A549 (cell line): Measurements from ENCODE around the gene NRXN3. TPM values are rescaled to one million over a fixed set of nuclear protein-coding genes. Genes with fewer than 3 reads are reported as not detected.
A peak's percentile ranks its signal among the peaks of the same experiment; 100 is the strongest.
"Not testable (repeated sequence)": the region's sequence is repeated elsewhere in the genome, so short reads cannot be mapped to it uniquely, and the experiment has no call there.

Experiments
- ATAC-seq, 2 experiments: fragments of 200-7000 bp in 1 of 2; fragments of >200 bp in 1 of 2; cut with Nextera tagmentation in 1 of 2; cut with Tn5 transposase in 1 of 2; 3 replicates each; pipeline versions ENCODE4 v1.8.0 to v1.9.1; 2018 to 2020; ENCODE audit warnings: mild to moderate bottlenecking in 1 of 2, moderate library complexity in 1 of 2
- CTCF ChIA-PET: fragments of 300-600 bp; sonication (Branson Sonifier 250); formaldehyde crosslinking; extraction: SDS; loops from one replicate; lab custom pipeline; 2021; ENCODE audit warnings: antibody characterized with exemption, inconsistent platforms; lab: Yijun Ruan, JAX
- POLR2A ChIA-PET: fragments of 350-600 bp; formaldehyde crosslinking; extraction: SDS; loops from one replicate; lab custom pipeline; 2021; ENCODE audit warnings: antibody characterized with exemption, inconsistent platforms; lab: Yijun Ruan, JAX
- DNase-seq, 2 experiments: peaks; one replicate each; pipeline versions ENCODE4 v3.0.0 to v3.0.0-alpha.2; 2011 to 2016; ENCODE audit warnings: low read depth in 1 of 2, low spot score in 1 of 2
- FAIRE-seq: peaks from 2 replicates; lab custom pipeline; 2011; peaks lifted over from hg19 to GRCh38; lab: Jason Lieb, UNC
- H3K27ac ChIP-seq, 2 experiments: fragments of >200 bp; sonication (Bioruptor Twin); formaldehyde crosslinking; 3 replicates each; pipeline ENCODE4 v1.5.1; 2016 to 2017
- H3K4me1 ChIP-seq: fragments of >200 bp; sonication (Bioruptor Twin); formaldehyde crosslinking; 3 replicates; pipeline ENCODE4 v1.6.1; 2016
- H3K4me2 ChIP-seq: fragments of >200 bp; sonication (Bioruptor Twin); formaldehyde crosslinking; 3 replicates; pipeline ENCODE4 v1.6.1; 2016
- H3K4me3 ChIP-seq: fragments of >200 bp; sonication (Bioruptor Twin); formaldehyde crosslinking; 3 replicates; pipeline ENCODE4 v1.5.1; 2016
- H3K9me3 ChIP-seq: fragments of >200 bp; sonication (Bioruptor Twin); formaldehyde crosslinking; 3 replicates; pipeline ENCODE4 v1.6.1; 2016
- BHLHE40 ChIP-seq: IDR thresholded peaks from 2 replicates; pipeline ENCODE4 v1.6.1; 2012; ENCODE audit warnings: low read depth, low read length, inconsistent platforms
- CBX8 ChIP-seq: fragments of 200-600 bp; sonication (generic); IDR thresholded peaks from 2 replicates; pipeline ENCODE4 v1.6.1; 2016
- CEBPB ChIP-seq, 2 experiments: fragments of >200 bp in 1 of 2; sonication (Bioruptor Twin) in 1 of 2; formaldehyde crosslinking in 1 of 2; IDR thresholded peaks; 2 replicates each; pipeline ENCODE4 v1.6.1; 2012 to 2016
- CHD4 ChIP-seq: fragments of 200-600 bp; sonication (generic); IDR thresholded peaks from 2 replicates; pipeline ENCODE4 v1.6.1; 2016; ENCODE audit warnings: antibody characterized with exemption, mild to moderate bottlenecking, borderline replicate concordance
- EHF ChIP-seq: fragments of 250-450 bp; sonication (Bioruptor Pico); IDR thresholded peaks from 2 replicates; pipeline ENCODE4 v1.5.0; 2020; ENCODE audit warnings: mild to moderate bottlenecking
- EHMT2 ChIP-seq: fragments of 200-600 bp; sonication (generic); IDR thresholded peaks from 2 replicates; pipeline ENCODE4 v1.6.1; 2016; ENCODE audit warnings: antibody characterized with exemption, low read depth, mild to moderate bottlenecking, moderate library complexity
- FOSB ChIP-seq: fragments of 250-450 bp; sonication (Bioruptor Pico); IDR thresholded peaks from 2 replicates; pipeline ENCODE4 v1.5.0; 2020; ENCODE audit warnings: mild to moderate bottlenecking, moderate library complexity
- FOSL2 ChIP-seq, 2 experiments: fragments of 450-650 bp in 1 of 2; fragments of >200 bp in 1 of 2; sonication (Bioruptor Twin) in 1 of 2; formaldehyde crosslinking; IDR thresholded peaks; 2 replicates each; pipeline versions ENCODE4 v1.5.0 to v1.6.1; 2016 to 2020; ENCODE audit warnings: mild to moderate bottlenecking in 1 of 2, moderate library complexity in 1 of 2
- GATA3 ChIP-seq: IDR thresholded peaks from 2 replicates; pipeline ENCODE4 v1.6.1; 2012; ENCODE audit warnings: borderline replicate concordance
- HEYL ChIP-seq: fragments of 250-450 bp; sonication (Bioruptor Pico); IDR thresholded peaks from 2 replicates; pipeline ENCODE4 v1.8.0; 2021; ENCODE audit warnings: mild to moderate bottlenecking, moderate library complexity
- JUN ChIP-seq, 2 experiments: fragments of >200 bp; sonication (Bioruptor Twin); formaldehyde crosslinking; IDR thresholded peaks; 2 replicates in 1 of 2; 3 replicates in 1 of 2; pipeline ENCODE4 v1.6.1; 2016 to 2017
- JUNB ChIP-seq: fragments of >200 bp; sonication (Bioruptor Twin); formaldehyde crosslinking; IDR thresholded peaks from 2 replicates; pipeline ENCODE4 v1.6.1; 2016
- KDM1A ChIP-seq: fragments of 200-600 bp; sonication (generic); IDR thresholded peaks from 2 replicates; pipeline ENCODE4 v1.6.1; 2016; ENCODE audit warnings: low read depth, mild to moderate bottlenecking
- KDM5A ChIP-seq: fragments of 200-600 bp; sonication (generic); IDR thresholded peaks from 2 replicates; pipeline ENCODE4 v1.6.1; 2016; ENCODE audit warnings: antibody characterized with exemption, mild to moderate bottlenecking
- MAZ ChIP-seq: fragments of 150-350 bp; IDR thresholded peaks from 2 replicates; pipeline ENCODE4 v1.6.1; 2014; ENCODE audit warnings: antibody characterized with exemption, low read depth, low read length, borderline replicate concordance
- NFE2L2 ChIP-seq: fragments of 150-350 bp; conservative IDR thresholded peaks from 2 replicates; pipeline ENCODE4 v1.6.1; 2014; ENCODE audit warnings: low read length
- NR3C1 ChIP-seq: fragments of >200 bp; sonication (Bioruptor Twin); formaldehyde crosslinking; IDR thresholded peaks from 3 replicates; pipeline ENCODE4 v1.6.1; 2017
- POLR2AphosphoS2 ChIP-seq: conservative IDR thresholded peaks from 2 replicates; pipeline ENCODE4 v1.6.1; 2012; ENCODE audit warnings: low read length, improper control_type of control experiment, inconsistent platforms
- RAD21 ChIP-seq, 2 experiments: fragments of >200 bp in 1 of 2; sonication (Bioruptor Twin) in 1 of 2; formaldehyde crosslinking in 1 of 2; IDR thresholded peaks in 1 of 2; conservative IDR thresholded peaks in 1 of 2; 2 replicates in 1 of 2; 3 replicates in 1 of 2; pipeline ENCODE4 v1.6.1; 2012 to 2018; ENCODE audit warnings: inconsistent platforms in 1 of 2
- RARB ChIP-seq: fragments of 250-450 bp; sonication (Bioruptor Pico); IDR thresholded peaks from 2 replicates; pipeline ENCODE4 v1.8.0; 2021; ENCODE audit warnings: mild to moderate bottlenecking, moderate library complexity
- RNF2 ChIP-seq: fragments of 200-600 bp; sonication (generic); IDR thresholded peaks from 2 replicates; pipeline ENCODE4 v1.6.1; 2016; ENCODE audit warnings: low read depth, mild to moderate bottlenecking, antibody characterized with exemption, moderate library complexity, borderline replicate concordance
- SMC3 ChIP-seq: fragments of >200 bp; sonication (Bioruptor Twin); formaldehyde crosslinking; IDR thresholded peaks from 3 replicates; pipeline ENCODE4 v1.6.1; 2018; ENCODE audit warnings: inconsistent platforms
- TP53 ChIP-seq: fragments of 250-450 bp; sonication (Bioruptor Pico); IDR thresholded peaks from 2 replicates; pipeline ENCODE4 v1.5.0; 2021; ENCODE audit warnings: mild to moderate bottlenecking, moderate library complexity
- ZC3H11A ChIP-seq: fragments of 450-650 bp; IDR thresholded peaks from 2 replicates; pipeline ENCODE4 v1.6.1; 2014; ENCODE audit warnings: antibody characterized with exemption, mild to moderate bottlenecking
- ZSCAN20 ChIP-seq: fragments of 250-450 bp; sonication (Bioruptor Pico); IDR thresholded peaks from 2 replicates; pipeline ENCODE4 v1.8.0; 2022; ENCODE audit warnings: mild to moderate bottlenecking, moderate library complexity
- WGBS: methylation state at CpG from one replicate; pipeline ENCODE4 v1.1.6; 2017; ENCODE audit errors: missing lambda C conversion rate; 5-methylcytosine and 5-hydroxymethylcytosine counted together
- polyA plus RNA-seq, 4 experiments: library from polyadenylated mRNA; depleted of rRNA in 3 of 4; stranded (reverse); fragments of >200 nt; fragmentation: RNase III in 1 of 4; extraction: RNeasy Plus Mini Kit Qiagen cat#74134 plus additional on column Dnase treatment in 1 of 4; gene quantifications; 2 replicates in 3 of 4; 3 replicates in 1 of 4; pipeline ENCODE4 v1.2.3, GENCODE V29; 2011 to 2017
- TF ChIP-seq, protein P1 (sequence below): IDR thresholded peaks from 2 replicates; pipeline ENCODE4 v1.6.1; 2012
- TF ChIP-seq, protein P2 (sequence below): IDR thresholded peaks from 2 replicates; pipeline ENCODE4 v1.6.1; 2012; ENCODE audit warnings: low read depth, borderline replicate concordance
- TF ChIP-seq, protein P3 (sequence below): IDR thresholded peaks from 2 replicates; pipeline ENCODE4 v1.6.1; 2012
- TF ChIP-seq, protein P4 (sequence below): fragments of 250-450 bp; sonication (Bioruptor Pico); IDR thresholded peaks from 2 replicates; pipeline ENCODE4 v1.5.0; 2020; ENCODE audit warnings: low read depth, mild to moderate bottlenecking, moderate library complexity

The NRXN3 gene
- polyA plus RNA-seq, 2 of the 4 experiments (the other 2 are of a cell fraction) = 0.62 to 2.3 TPM

DNA sequence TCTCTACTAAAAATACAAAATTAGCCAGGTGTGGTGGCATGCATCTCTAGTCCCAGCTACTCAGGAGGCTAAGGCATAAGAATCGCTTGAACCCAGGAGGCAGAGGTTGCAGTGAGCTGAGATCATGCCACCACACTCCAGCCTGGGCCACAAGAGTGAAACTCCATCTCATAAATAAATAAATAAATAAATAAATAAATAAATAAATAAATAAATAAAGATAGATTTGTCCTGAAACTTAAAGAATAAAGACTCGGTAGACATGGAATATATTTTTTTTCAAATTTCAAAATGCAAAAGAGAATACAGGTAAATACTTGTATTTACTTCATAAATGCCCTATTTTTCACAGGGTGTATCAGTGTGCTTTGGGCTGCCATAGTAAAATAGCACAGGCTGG, 317.4 kb downstream of the NRXN3 start:
- 0% methylated on average over 2 of the region's 2 CpGs for WGBS

DNA sequence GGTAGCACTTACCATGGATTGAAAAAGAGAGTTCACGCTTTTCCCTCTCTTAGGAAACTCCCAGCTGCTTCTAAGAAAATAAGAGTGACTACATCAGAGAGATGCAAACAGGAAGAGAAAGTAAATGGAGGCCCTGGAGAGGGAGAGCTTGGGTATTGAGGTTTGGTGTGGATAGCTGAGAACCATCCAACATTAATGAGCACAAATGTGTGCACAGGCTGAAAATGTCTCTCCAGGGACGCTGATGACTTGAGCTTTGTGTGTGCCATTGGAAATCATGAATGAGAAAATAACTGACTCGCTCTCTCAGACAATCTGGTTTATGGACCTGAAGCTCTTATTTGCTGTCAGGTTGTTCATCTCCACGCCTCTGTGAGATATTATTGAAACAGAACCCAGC, 318.8 kb downstream of the NRXN3 start:
- 2% methylated on average over 4 of the region's 4 CpGs for WGBS
- Histone ChIP-seq H3K4me2 (no peak overlapping the region), H3K9me3 (no peaks in the 10 kb centered on the region), H3K4me3 (no peak overlapping the region), H3K4me1 (no peaks in the 10 kb centered on the region), H3K27ac (no peak overlapping the region)
- TF ChIP-seq TP53 = no peak
- TF ChIP-seq CBX8 = no peak
- TF ChIP-seq, protein P1, sequence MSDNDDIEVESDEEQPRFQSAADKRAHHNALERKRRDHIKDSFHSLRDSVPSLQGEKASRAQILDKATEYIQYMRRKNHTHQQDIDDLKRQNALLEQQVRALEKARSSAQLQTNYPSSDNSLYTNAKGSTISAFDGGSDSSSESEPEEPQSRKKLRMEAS = no peak
- no peak for TF ChIP-seq ZC3H11A
- TF ChIP-seq NR3C1 = no peak
- TF ChIP-seq RNF2 = no peak
- no peak for TF ChIP-seq MAZ
- TF ChIP-seq KDM1A = no peak
- TF ChIP-seq CHD4 = no peak
- TF ChIP-seq SMC3 = no peak
- no peak for TF ChIP-seq FOSL2 (IDR thresholded peaks at IDR 0.05)
- no peak for TF ChIP-seq FOSL2 (CRISPR knock-in tag; IDR thresholded peaks at IDR 0.05)
- TF ChIP-seq FOSB (CRISPR knock-in tag) = no peak
- TF ChIP-seq, protein P2, sequence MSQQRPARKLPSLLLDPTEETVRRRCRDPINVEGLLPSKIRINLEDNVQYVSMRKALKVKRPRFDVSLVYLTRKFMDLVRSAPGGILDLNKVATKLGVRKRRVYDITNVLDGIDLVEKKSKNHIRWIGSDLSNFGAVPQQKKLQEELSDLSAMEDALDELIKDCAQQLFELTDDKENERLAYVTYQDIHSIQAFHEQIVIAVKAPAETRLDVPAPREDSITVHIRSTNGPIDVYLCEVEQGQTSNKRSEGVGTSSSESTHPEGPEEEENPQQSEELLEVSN = no peak
- TF ChIP-seq RAD21 (conservative IDR thresholded peaks at IDR 0.05 in 1 of 2, IDR thresholded peaks at IDR 0.05 in 1 of 2) = no peak
- CTCF ChIA-PET = interaction anchor here (0.6 kb wide), 1 partner anchor 112 kb away, joined by 3 read pairs; no protein-coding TSS in a partner anchor
- ATAC-seq = no peak
- POLR2A ChIA-PET = no interaction called here
- no peak for DNase-seq
- no peak for FAIRE-seq

More for the DNA sequence above, 317.4 kb downstream of the NRXN3 start:
- H3K9me3 ChIP-seq, DNase-seq, H3K27ac ChIP-seq, H3K4me2 ChIP-seq, H3K4me1 ChIP-seq, FAIRE-seq, CTCF ChIA-PET, POLR2A ChIA-PET, H3K4me3 ChIP-seq, ATAC-seq: not testable (repeated sequence)
- TF ChIP-seq ZC3H11A = peak; percentile 68

DNA sequence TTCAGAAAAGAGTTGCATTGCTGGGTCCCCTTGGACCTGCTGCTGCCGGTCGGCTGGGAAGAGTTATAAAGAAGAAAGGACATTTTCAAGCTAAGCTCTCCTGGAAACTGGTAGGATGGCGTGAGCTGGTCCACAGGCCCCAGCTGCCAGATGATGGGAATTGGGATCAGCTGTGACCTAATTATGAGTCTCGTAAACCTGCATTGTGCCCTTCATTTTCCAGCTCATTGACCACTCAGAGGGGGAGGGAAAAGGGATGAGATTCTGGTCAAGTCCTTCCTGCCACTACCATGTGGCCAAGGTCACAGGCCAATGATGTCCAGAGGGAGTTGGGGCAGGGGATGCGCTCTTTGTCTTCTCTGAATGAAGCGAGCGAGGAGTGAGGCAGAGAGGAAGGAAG, 320.9 kb downstream of the NRXN3 start:
- no peaks in the 10 kb centered on the region for H3K9me3 ChIP-seq
- ATAC-seq (no peak), DNase-seq (no peak), FAIRE-seq (no peak)
- WGBS = 7% methylated on average over 7 of the region's 7 CpGs
- H3K4me1 ChIP-seq = no peaks in the 10 kb centered on the region
- H3K4me3 ChIP-seq = no peak overlapping the region
- H3K27ac ChIP-seq = no peak overlapping the region
- TF ChIP-seq RARB (CRISPR knock-in tag) (no peak), ZC3H11A (no peak), KDM5A (no peak)
- TF ChIP-seq, protein P3, sequence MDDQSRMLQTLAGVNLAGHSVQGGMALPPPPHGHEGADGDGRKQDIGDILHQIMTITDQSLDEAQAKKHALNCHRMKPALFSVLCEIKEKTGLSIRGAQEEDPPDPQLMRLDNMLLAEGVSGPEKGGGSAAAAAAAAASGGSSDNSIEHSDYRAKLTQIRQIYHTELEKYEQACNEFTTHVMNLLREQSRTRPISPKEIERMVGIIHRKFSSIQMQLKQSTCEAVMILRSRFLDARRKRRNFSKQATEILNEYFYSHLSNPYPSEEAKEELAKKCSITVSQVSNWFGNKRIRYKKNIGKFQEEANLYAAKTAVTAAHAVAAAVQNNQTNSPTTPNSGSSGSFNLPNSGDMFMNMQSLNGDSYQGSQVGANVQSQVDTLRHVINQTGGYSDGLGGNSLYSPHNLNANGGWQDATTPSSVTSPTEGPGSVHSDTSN = no peak
- no peak overlapping the region for H3K4me2 ChIP-seq
- ChIA-PET CTCF (no interaction called here), POLR2A (no interaction called here)

DNA sequence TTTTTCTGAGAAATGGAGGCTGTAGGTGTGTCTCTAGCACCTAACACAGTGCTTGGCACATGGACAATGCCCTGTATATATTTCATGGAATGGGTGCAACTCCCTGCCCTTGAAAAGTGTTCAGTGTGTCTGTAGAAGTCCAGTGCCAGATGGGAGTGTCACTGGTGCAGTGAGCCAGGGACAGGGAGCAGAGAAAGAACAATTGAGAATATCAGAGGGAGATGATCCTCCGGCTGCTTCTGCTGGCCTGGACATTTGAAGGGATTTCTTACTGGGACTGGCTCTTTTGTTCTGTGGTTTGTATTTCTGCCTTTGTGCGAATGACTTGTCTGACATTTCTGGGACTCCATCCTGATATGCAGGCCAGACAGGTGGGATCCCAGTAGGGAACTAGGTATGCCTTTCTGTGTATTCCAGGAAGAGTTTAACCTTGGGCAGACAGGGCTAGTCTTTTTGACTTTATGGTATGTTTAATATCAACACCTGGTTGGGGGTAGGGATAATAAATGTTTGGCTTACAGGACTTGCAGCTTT, 328.0 kb downstream of the NRXN3 start:
- no peak for FAIRE-seq
- Histone ChIP-seq H3K4me1 (no peaks in the 10 kb centered on the region), H3K27ac (no peak overlapping the region), H3K4me3 (no peak overlapping the region)
- 3% methylated on average over 2 of the region's 2 CpGs for WGBS
- CTCF ChIA-PET = no interaction called here
- DNase-seq = no peak
- TF ChIP-seq ZSCAN20 (CRISPR knock-in tag) (no peak), JUNB (no peak), RAD21 (conservative IDR thresholded peaks at IDR 0.05 in 1 of 2, IDR thresholded peaks at IDR 0.05 in 1 of 2) (no peak), HEYL (CRISPR knock-in tag) (no peak), SMC3 (no peak), NFE2L2 (no peak), EHF (CRISPR knock-in tag) (no peak), CEBPB (IDR thresholded peaks at IDR 0.05) (no peak), EHMT2 (no peak), JUN (IDR thresholded peaks at IDR 0.05) (no peak), FOSB (CRISPR knock-in tag) (no peak), BHLHE40 (no peak), GATA3 (no peak), POLR2AphosphoS2 (no peak)
- TF ChIP-seq, protein P4, sequence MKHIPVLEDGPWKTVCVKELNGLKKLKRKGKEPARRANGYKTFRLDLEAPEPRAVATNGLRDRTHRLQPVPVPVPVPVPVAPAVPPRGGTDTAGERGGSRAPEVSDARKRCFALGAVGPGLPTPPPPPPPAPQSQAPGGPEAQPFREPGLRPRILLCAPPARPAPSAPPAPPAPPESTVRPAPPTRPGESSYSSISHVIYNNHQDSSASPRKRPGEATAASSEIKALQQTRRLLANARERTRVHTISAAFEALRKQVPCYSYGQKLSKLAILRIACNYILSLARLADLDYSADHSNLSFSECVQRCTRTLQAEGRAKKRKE (CRISPR knock-in tag) = no peak
- TF ChIP-seq, all 56 proteins: peak for 0
- H3K4me2 ChIP-seq = no peak overlapping the region
- POLR2A ChIA-PET = no interaction called here
- ATAC-seq = no peak
- no peaks in the 10 kb centered on the region for H3K9me3 ChIP-seq
